GM18508 (cell line): ENCODE data around the gene ABI3.

Experiments
- ATAC-seq: cut with Tn5 transposase; IDR thresholded peaks from one replicate; pipeline ENCODE4 v1.9.1; 2021; ENCODE audit warnings: moderate number of reproducible peaks; ENCODE audit not compliant: insufficient read depth, unreplicated experiment

The ABI3 gene

GRCh38 chr17:49196520-49196919, 14.0 kb upstream of the ABI3 start:
- no peak for ATAC-seq

DNA sequence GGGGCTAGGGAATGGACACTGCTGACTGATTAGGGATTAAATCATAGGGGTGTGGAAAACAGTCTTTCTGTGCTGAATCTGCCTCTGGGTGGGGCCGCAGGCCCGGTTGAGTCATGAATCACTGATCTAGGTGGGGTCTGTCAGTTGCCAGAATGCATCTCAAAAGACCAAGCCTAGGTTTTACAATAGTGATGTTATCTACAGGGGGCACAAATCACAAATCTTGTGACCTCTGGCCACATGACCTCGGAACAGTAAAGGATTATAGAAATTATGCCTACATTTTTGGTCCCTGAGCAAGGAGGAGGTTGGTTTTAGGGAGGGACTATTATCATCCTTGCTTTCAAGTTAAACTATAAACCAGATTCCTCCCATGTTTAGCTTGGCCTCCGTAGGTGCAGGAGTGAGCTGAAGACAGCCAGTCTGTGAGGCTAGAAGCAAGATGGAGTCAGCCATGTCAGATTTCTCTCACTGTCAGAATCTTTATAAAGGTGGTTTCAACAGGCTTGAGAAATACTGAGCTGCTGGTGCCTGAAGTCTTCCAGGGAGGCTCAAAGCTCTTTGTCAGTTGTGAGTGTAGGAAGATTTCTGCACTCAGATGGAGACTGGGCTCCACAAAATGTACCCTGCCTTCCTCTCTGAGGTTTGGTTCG, 13.0 kb upstream of the ABI3 start:
- ATAC-seq, result no peak

- ATAC-seq, result no peak
These were observed 12.3 kb upstream of the ABI3 start for GRCh38 chr17:49198211-49198610.

DNA sequence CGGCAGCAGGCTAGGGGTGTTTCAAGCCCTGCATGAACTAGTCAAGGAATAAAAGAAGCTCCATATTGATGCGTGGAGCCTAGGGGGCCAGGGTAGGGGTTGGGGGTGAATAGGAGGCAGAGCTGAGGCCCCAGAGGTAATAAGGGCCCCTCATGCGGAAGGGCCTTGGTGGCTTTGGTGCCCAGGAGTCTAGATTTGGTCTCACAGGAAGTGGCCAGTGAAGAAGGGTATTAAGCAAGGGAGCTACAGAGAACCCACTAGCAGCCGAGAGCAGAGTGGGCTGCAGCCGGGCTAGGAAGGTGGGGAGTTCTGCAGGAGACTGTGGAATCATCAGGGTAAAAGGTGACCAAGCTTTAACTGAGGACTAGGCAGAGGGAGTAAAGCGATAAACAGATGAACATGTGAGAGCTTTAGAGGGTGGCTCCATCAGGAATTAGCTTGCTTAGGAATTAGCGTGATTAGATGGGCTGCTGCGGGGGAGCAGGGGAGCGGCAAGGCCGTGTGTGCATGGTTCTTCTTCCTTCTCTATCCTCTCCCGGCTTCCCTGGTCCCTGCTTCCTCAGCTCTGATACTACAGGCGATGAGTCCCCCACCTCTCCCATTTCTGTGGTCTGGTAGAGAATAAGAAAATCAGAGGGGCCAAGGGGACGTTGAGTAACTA, 10.0 kb upstream of the ABI3 start:
- ATAC-seq, result no peak

GRCh38 chr17:49201481-49201927, 9.0 kb upstream of the ABI3 start:
- ATAC-seq, result no peak

DNA sequence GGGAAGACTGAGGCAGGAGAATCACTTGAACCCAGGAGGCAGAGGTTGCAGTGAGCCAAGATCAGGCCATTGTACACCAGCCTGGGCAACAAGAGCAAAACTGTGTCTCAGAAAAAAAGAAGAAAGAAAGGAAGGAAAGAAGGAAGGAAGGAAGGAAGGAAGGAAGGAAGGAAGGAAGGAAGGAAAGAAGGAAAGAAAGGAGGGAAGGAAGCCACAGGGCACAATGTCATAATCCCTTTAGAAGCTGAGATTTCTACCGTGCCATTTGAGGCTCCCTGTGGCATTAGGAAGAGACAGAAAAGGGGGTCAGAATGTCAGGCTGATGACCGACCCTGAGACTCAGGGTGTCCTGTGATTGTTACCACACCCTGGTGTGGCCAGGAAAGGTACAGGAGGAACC, 6.7 kb upstream of the ABI3 start:
- ATAC-seq, result no peak

- no peak for ATAC-seq
These were observed 6.0 kb upstream of the ABI3 start for GRCh38 chr17:49204516-49204915.

DNA sequence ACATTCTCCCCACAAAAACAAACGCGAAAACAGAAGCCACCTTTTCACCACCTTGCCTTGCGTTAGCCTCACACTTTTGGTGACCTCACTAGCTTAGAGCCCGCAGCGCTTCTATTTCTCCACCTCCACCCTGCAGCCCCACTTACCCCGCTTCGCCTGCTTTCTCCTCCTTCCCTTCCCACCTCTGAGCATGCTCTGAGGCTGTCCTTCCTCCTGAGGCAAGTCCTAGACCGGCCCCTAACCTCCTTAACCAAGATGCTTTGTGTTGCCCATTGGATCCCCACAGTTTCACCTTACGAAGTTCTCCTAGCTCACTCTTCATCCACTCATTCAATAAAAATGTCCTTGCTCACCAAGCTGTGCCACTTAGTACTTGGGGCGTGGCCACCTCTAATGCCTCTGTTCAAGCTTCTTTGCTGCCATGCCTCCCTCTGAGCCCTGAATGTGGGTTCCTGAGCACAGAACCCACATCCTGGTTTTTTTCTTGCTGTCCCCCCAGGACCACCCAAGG, 1.4 kb upstream of the ABI3 start:
- ATAC-seq, result no peak

DNA sequence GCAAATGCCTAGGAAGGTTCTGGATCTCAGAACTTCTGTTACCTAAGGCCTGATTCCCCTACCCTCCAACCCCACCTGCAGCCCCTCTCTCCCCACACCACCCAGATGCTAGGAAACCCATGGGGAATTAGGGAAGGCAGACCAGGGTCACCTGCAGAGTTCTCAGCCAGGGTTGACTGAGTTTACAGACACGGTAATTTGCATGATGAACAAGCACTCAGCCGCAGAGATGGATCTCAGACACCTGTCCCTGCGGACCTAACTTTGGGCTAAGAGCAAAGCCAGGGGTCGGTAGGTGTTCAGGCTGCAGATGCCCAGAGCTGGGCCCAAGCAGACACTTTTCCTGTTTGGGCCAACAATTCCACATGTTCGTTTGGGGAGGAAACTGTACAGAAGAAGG, 2.9 kb downstream of the ABI3 start:
- ATAC-seq, result no peak

- ATAC-seq, result no peak
These were observed 3.3 kb downstream of the ABI3 start for GRCh38 chr17:49213847-49214246.

- no peak for ATAC-seq
These were observed 4.3 kb downstream of the ABI3 start for GRCh38 chr17:49214676-49215360.

GRCh38 chr17:49216482-49216881, 6.0 kb downstream of the ABI3 start:
- no peak for ATAC-seq

DNA sequence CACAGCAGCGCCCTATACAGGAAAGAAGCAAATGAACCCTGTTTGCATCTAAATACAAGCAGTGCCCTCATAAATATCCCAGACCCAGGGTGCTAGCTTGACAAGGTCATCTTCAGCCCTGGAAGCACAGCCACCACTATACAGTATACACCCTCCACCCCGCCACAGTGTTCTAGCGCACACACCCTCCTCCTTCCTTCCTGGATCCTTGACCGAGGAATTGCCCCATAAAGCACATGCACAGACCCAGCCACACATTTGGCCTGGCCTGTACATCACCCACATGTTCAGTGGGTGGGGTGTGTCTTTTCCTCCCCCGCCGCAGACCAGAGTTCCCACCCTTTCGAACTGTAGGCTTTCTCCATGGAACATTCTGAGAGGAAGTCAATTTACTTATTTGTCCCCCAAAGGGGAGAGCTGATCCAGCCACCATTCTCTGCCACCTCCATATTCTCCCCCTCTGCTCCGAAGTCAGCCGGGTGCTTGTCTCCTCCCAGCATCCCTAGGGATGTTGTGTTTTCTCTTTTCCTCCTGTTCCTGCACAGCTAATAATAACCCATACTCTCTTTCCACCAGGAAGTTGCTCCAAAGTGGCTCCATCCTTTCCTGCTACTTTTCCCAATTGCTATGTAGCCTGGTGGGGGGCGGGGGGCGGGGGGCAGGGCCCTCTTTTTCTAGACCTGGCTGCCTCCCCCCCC, 6.6 kb downstream of the ABI3 start:
- no peak for ATAC-seq

DNA sequence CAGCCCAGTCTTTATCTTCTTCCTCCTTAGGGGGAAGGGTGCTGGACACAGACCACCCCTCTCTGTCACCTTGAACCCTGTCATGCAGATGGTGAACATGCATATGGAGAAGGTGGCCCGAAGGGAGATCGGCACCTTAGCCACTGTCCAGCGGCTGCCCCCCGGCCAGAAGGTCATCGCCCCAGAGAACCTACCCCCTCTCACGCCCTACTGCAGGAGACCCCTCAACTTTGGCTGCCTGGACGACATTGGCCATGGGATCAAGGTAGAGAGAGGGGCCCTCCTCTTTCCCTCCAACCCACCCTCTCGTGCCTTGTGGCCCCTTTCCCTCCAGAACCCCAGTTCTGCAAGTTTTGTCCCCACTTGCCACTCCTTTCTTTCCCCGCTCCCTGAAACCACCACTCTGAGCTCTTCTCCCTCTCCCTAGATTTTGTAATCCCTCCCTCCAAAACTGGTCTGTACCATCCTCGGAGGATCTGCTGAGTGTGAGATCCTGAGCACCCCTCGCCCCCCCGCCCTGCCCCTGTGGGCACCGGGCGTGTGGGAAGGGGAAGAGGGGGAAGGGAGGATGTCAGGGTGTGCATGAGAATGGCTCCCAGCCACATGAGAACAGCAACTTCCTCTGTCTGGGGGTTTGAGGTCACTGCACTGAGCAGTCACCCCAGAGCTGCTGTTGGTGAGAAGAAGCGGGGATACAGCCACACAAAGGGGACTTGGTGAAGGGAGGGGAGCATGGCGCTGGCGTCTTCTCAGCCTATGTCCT, 7.3 kb downstream of the ABI3 start:
- no peak for ATAC-seq

DNA sequence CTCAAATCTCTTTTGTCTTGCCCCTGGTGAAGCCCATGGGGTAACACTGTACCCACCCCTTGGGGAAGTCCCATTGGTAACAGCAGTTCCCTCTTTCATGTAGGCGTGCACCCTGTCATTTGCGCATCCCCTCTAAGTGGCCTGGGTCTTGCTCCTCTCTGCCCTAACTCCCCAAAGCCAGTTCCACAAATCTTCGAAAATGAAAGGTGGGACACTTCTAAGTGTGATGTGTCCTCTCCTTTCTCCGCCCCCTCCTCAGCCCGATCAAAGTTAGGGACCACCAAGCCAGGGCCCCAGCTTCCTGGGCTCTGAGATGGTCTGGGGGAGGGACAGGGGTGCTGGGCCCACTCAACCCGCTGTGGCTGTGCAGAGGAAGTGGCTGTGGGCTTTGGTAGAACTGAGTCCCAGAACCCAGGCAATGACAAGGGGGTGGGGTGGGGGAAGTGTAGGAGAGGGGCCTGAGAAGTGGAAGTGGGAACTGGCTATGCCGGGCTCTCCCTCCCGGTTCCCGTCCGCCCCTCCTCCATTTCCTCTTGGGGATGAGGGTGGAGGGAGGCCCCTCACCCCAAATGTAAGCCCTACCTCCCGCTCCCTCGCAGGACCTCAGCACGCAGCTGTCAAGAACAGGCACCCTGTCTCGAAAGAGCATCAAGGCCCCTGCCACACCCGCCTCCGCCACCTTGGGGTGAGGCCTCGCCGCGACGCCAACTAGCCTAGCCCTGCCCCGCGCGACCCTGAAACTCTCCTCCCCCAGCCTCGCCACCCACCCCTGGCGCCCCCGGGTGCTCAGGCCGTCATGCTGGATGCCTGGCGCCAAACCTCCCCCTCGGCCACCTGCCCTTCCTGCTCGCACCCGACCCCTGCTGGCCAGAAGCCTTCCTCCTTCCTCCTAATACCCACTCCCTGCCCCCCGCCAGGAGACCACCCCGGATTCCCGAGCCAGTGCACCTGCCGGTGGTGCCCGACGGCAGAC, 8.7 kb downstream of the ABI3 start:
- no peak for ATAC-seq

DNA sequence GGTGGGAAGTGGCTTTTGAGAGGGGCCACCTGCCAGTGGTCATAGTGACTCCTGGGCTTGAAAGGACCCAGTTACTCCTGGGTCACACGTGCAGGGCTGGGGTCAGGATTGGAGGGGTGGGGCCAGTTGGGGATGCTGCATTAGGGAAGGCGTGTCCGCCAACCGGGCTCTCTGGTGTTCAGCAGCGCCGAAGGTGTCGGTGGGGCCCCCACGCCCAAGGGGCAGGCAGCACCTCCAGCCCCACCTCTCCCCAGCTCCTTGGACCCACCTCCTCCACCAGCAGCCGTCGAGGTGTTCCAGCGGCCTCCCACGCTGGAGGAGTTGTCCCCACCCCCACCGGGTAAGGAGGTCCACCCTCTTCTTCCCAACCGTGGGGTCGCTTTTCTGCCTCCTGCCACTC, 9.5 kb downstream of the ABI3 start:
- ATAC-seq, result no peak

- no peak for ATAC-seq
These were observed 12.6 kb downstream of the ABI3 start for GRCh38 chr17:49223168-49223516.

DNA sequence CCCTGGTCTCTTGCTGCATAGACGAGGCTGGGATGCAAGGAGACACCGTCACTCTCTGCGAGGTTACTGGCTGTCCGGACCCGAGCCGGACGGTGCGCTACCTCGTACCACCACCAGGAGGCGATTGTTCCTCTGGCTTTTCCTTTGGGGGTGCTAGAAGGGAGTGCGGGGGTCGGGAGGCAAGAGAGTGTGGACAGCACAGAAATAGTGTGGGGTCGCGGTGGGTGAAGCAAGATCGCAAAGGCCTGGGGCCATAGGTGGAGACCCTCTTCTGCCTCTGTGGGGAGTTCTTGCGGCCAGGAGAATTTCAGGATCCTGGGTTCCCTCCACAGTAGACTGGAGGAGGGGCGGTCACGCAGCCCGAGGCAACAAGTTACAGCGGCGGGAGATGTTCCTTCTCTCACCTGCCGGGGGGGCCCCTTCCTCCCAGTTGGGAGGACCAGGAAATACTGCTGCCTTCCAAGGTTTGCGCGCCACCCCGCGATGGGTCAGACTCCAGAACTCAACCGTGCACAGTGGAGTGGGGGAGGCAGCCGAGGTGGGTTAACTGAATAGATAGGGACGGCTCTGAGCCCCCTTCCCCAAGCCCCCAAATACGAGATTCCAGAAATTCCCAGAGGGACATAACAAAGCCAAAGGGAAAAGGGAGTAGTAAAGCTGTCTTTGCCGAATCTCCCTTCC, 13.2 kb downstream of the ABI3 start:
- no peak for ATAC-seq
